HepG2 (cell line): Measurements from ENCODE around the gene LAP3. TPM values are rescaled to one million over a fixed set of nuclear protein-coding genes. Genes with fewer than 3 reads are reported as not detected.

Experiments
- ATAC-seq: fragments of 200-7000 bp; cut with Tn5 transposase; 3 replicates; pipeline ENCODE4 v1.9.1; 2020; ENCODE audit warnings: mild to moderate bottlenecking, moderate library complexity
- BruUV-seq: library from RNA; stranded (reverse); fragments of 400-500 nt; replicated peaks from 2 replicates; lab custom pipeline; 2021; lab: Mats Ljungman, UMichigan
- CTCF ChIA-PET: fragments of 300-600 bp; formaldehyde crosslinking; extraction: SDS; loops from one replicate; lab custom pipeline; 2021; ENCODE audit warnings: low total read pairs, inconsistent platforms, low intra/inter-chr PET ratio; lab: Yijun Ruan, JAX
- POLR2A ChIA-PET: fragments of 350-600 bp; sonication (Branson Sonifier 250); formaldehyde crosslinking; loops from one replicate; lab custom pipeline; 2020; ENCODE audit warnings: antibody characterized with exemption, inconsistent platforms; lab: Yijun Ruan, JAX
- DNase-seq: peaks from one replicate; pipeline ENCODE4 v3.0.0-alpha.2; 2015; ENCODE audit warnings: low spot score
- FAIRE-seq: peaks from 3 replicates; lab custom pipeline; 2011; peaks lifted over from hg19 to GRCh38; lab: Jason Lieb, UNC
- H2AFZ ChIP-seq: one replicate; pipeline ENCODE4 v1.6.1; 2011; ENCODE audit warnings: low read length, inconsistent platforms
- H3K27ac ChIP-seq: fragments of 300-600 bp; 3 replicates; pipeline ENCODE4 v1.8.0; 2011; ENCODE audit warnings: mixed run types, mild to moderate bottlenecking, mixed read lengths, low read length, inconsistent platforms; ENCODE audit not compliant: insufficient read depth; ENCODE audit errors: extremely low read length
- H3K27me3 ChIP-seq, 2 experiments: fragments of 200-600 bp in 1 of 2; 2 replicates in 1 of 2; 3 replicates in 1 of 2; pipeline versions ENCODE4 v1.6.0 to v1.8.0; 2011; ENCODE audit warnings: low read length in 2 of 2, mild to moderate bottlenecking in 2 of 2, moderate library complexity in 2 of 2, inconsistent platforms in 1 of 2; ENCODE audit not compliant: insufficient read depth in 2 of 2, control insufficient read depth in 1 of 2
- H3K36me3 ChIP-seq, 2 experiments: fragments of 200-600 bp in 1 of 2; replicated peaks in 1 of 2; 2 replicates in 1 of 2; 3 replicates in 1 of 2; pipeline versions ENCODE4 v1.5.1 to v1.8.0; 2011; ENCODE audit warnings: low read length in 2 of 2, inconsistent platforms in 1 of 2; ENCODE audit not compliant: insufficient read depth in 2 of 2, control insufficient read depth in 1 of 2
- H3K4me1 ChIP-seq: 2 replicates; pipeline ENCODE4 v1.5.1; 2012; ENCODE audit warnings: low read length, inconsistent platforms; ENCODE audit not compliant: insufficient read depth
- H3K4me2 ChIP-seq: 2 replicates; pipeline ENCODE4 v1.6.0; 2011; ENCODE audit warnings: low read depth, low read length, inconsistent platforms
- H3K4me3 ChIP-seq, 3 experiments: fragments of 200-600 bp in 1 of 3; sonication (generic), shearing (Covaris generic) in 1 of 3; replicated peaks in 1 of 3; 2 replicates each; pipeline ENCODE4 v1.5.1; 2011 to 2016; ENCODE audit warnings: low read length in 3 of 3, inconsistent platforms in 2 of 3, low read depth in 2 of 3, mild to moderate bottlenecking in 2 of 3, control low read depth in 1 of 3, mixed read lengths in 1 of 3; ENCODE audit not compliant: insufficient read depth in 1 of 3
- H3K79me2 ChIP-seq: one replicate; pipeline ENCODE4 v1.6.1; 2011; ENCODE audit warnings: low read length, inconsistent platforms; ENCODE audit not compliant: insufficient read depth
- H3K9ac ChIP-seq: 2 replicates; pipeline ENCODE4 v1.6.0; 2011; ENCODE audit warnings: mild to moderate bottlenecking, low read depth, low read length, inconsistent platforms; ENCODE audit not compliant: insufficient read depth
- H3K9me3 ChIP-seq: 2 replicates; pipeline ENCODE4 v1.5.1; 2012; ENCODE audit warnings: mild to moderate bottlenecking, low read length
- H4K20me1 ChIP-seq: 2 replicates; pipeline ENCODE4 v1.6.0; 2011; ENCODE audit warnings: inconsistent platforms, mild to moderate bottlenecking, low read length, moderate library complexity; ENCODE audit not compliant: insufficient read depth
- HNF4A ChIP-seq: sonication (generic); formaldehyde crosslinking; IDR thresholded peaks from 2 replicates; pipeline ENCODE4 v1.4.0; 2020; ENCODE audit warnings: missing genetic modification reagents
- HNRNPK ChIP-seq: fragments of 200-400 bp; formaldehyde crosslinking; IDR thresholded peaks from 2 replicates; pipeline ENCODE4 v1.6.1; 2018; ENCODE audit warnings: low read length, low read depth, moderate library complexity, mild to moderate bottlenecking; ENCODE audit not compliant: poor library complexity, severe bottlenecking
- IRF2 ChIP-seq: IDR thresholded peaks from 2 replicates; pipeline ENCODE4 v1.6.1; 2018; ENCODE audit warnings: missing genetic modification reagents, missing compliant biosample characterization
- KDM3A ChIP-seq: IDR thresholded peaks from 2 replicates; pipeline ENCODE4 v1.6.1; 2018; ENCODE audit warnings: low read depth, missing compliant biosample characterization
- MAFF ChIP-seq: IDR thresholded peaks from 2 replicates; pipeline ENCODE4 v1.6.1; 2011; ENCODE audit warnings: low read depth, low read length, improper control_type of control experiment
- MAFG ChIP-seq: sonication (generic); formaldehyde crosslinking; IDR thresholded peaks from 2 replicates; pipeline ENCODE4 v1.5.1; 2020; ENCODE audit warnings: mild to moderate bottlenecking, missing genetic modification reagents
- MAFK ChIP-seq, 2 experiments: IDR thresholded peaks in 1 of 2; conservative IDR thresholded peaks in 1 of 2; 2 replicates each; pipeline ENCODE4 v1.6.1; 2011; ENCODE audit warnings: improper control_type of control experiment in 2 of 2, low read length in 2 of 2
- NFE2L2 ChIP-seq: fragments of 150-350 bp; IDR thresholded peaks from 2 replicates; pipeline ENCODE4 v1.6.1; 2014; ENCODE audit warnings: low read length
- PREB ChIP-seq: sonication (generic); formaldehyde crosslinking; IDR thresholded peaks from 2 replicates; pipeline ENCODE4 v1.4.0; 2020; ENCODE audit warnings: missing genetic modification reagents
- RFX1 ChIP-seq: fragments of 450-650 bp; IDR thresholded peaks from 2 replicates; pipeline ENCODE4 v1.6.1; 2017
- RNF219 ChIP-seq: sonication (generic); formaldehyde crosslinking; IDR thresholded peaks from 2 replicates; pipeline ENCODE4 v1.5.0; 2020; ENCODE audit warnings: mild to moderate bottlenecking, missing genetic modification reagents
- ZNF18 ChIP-seq: sonication (generic); formaldehyde crosslinking; IDR thresholded peaks from 2 replicates; pipeline ENCODE4 v1.8.0; 2022; ENCODE audit warnings: mild to moderate bottlenecking, missing genetic modification reagents; ENCODE audit not compliant: insufficient replicate concordance
- ZNF292 ChIP-seq: sonication (generic); formaldehyde crosslinking; IDR thresholded peaks from 2 replicates; pipeline ENCODE4 v1.8.1; 2022; ENCODE audit warnings: mild to moderate bottlenecking, low read depth, missing genetic modification reagents, borderline replicate concordance
- ZNF83 ChIP-seq: sonication (generic); formaldehyde crosslinking; IDR thresholded peaks from 2 replicates; pipeline ENCODE4 v1.4.0; 2020; ENCODE audit warnings: missing genetic modification reagents, mild to moderate bottlenecking, borderline replicate concordance
- WGBS: methylation state at CpG from one replicate; pipeline ENCODE4 v1.1.6; 2017; ENCODE audit warnings: low lambda C conversion rate; 5-methylcytosine and 5-hydroxymethylcytosine counted together
- in situ Hi-C: cut with HindIII; loops from 2 replicates; pipeline ENCODE4 v1.10.0; 2017; ENCODE audit warnings: low pct_unique_long_range_greater_than_20kb; ENCODE audit not compliant: extremely low pct_ligation_motif_present
- intact Hi-C: fragments of 100-400 bp; cut with micrococcal nuclease; formaldehyde crosslinking; loops from one replicate; pipeline ENCODE4 v1.10.0; 2022; ENCODE audit not compliant: unreplicated experiment
- polyA plus RNA-seq, 8 experiments: library from polyadenylated mRNA; depleted of rRNA in 3 of 8; stranded (reverse) in 7 of 8; unstranded in 1 of 8; fragments of >200 nt; fragmentation: Illumina TruSeq in 4 of 8; extraction: Trizol in 4 of 8; gene quantifications; 2 replicates each; pipeline versions ENCODE4 v1.2.1 to v1.2.3, GENCODE V29; 2011 to 2016; ENCODE audit warnings: low read depth in 4 of 8, missing spikeins in 1 of 8, mixed read lengths in 1 of 8; ENCODE audit not compliant: insufficient read depth in 1 of 8
- total RNA-seq, 5 experiments: library from RNA; depleted of rRNA; stranded (reverse); fragments of >200 nt; fragmentation: Illumina TruSeq; extraction: Trizol; gene quantifications; 2 replicates each; pipeline ENCODE4 v1.2.3, GENCODE V29; 2016; ENCODE audit warnings: low read depth in 1 of 5

Gene LAP3
- total and polyA plus RNA-seq, 2 of the 13 experiments (the other 11 are each of a cell fraction or from before 2014, with no cell fraction given), result 106 to 125 TPM

GRCh38 chr4:17534705-17535104, 42.3 kb upstream of the LAP3 start:
- WGBS, result 96% methylated on average over 4 of the region's 4 CpGs
- DNase-seq (no peak), ATAC-seq (no peak)
- BruUV-seq, result no TSS peak
- no peak overlapping the region for H3K9ac ChIP-seq
- TF ChIP-seq HNF4A (CRISPR knock-in tag) (no peak), ZNF83 (no peak), KDM3A (no peak), RFX1 (no peak)
- TF ChIP-seq, all 625 proteins: peak for 0
- H3K4me3 ChIP-seq, result no peak overlapping the region
- ChIA-PET CTCF (no interaction called here), POLR2A (interaction anchor here (1.3 kb wide), 1 partner anchor 42 kb away, joined by 3 read pairs; the partner anchor contains the start of gene LAP3)
- no peak overlapping the region for H2AFZ ChIP-seq
- in situ Hi-C loops, result no loop called here
- H3K4me1 ChIP-seq, result peaks cover 44% of the 10 kb centered on the region
- no peaks in the 10 kb centered on the region for H3K79me2 ChIP-seq
- no peaks in the 10 kb centered on the region for H3K36me3 ChIP-seq
- FAIRE-seq, result no peak
- H3K9me3 ChIP-seq, result no peaks in the 10 kb centered on the region
- no peaks in the 10 kb centered on the region for H3K27me3 ChIP-seq
- intact Hi-C loops, result no loop called here
- no peak overlapping the region for H3K4me2 ChIP-seq
- no peaks in the 10 kb centered on the region for H4K20me1 ChIP-seq
- H3K27ac ChIP-seq, result no peak overlapping the region

GRCh38 chr4:17535242-17535641, 41.8 kb upstream of the LAP3 start:
- in situ Hi-C loops, result no loop called here
- WGBS, result 48% methylated on average over 4 of the region's 4 CpGs
- TF ChIP-seq MAFK (conservative IDR thresholded peaks at IDR 0.05 in 1 of 2, IDR thresholded peaks at IDR 0.05 in 1 of 2; ENCODE audit: low read length in 2 of 2), result peak; percentile 90
- peak; percentile 85 for TF ChIP-seq MAFF
- TF ChIP-seq RNF219 (CRISPR knock-in tag), result no peak
- no peak for TF ChIP-seq HNRNPK
- TF ChIP-seq PREB (CRISPR knock-in tag), result no peak
- no peak for TF ChIP-seq ZNF18
- TF ChIP-seq ZNF292 (CRISPR knock-in tag), result no peak
- TF ChIP-seq IRF2 (CRISPR knock-in tag), result no peak
- TF ChIP-seq NFE2L2, result peak; percentile 90
- 0 out of 2 replicates have a peak, but pooled peaks have one; percentile 52 for TF ChIP-seq MAFG

More at GRCh38 chr4:17535242-17535641, 41.8 kb upstream of the LAP3 start:
- intact Hi-C loops, result no loop called here
- H4K20me1 ChIP-seq, result no peaks in the 10 kb centered on the region
- peak overlapping the region; percentile 13 for H2AFZ ChIP-seq
- H3K79me2 ChIP-seq, result no peaks in the 10 kb centered on the region
- no peak overlapping the region for H3K4me3 ChIP-seq
- H3K27ac ChIP-seq, result no peak overlapping the region
- no TSS peak for BruUV-seq
- CTCF ChIA-PET, result no interaction called here
- FAIRE-seq, result no peak
- no peak overlapping the region for H3K9ac ChIP-seq
- DNase-seq, result no peak
- no peak overlapping the region for H3K4me2 ChIP-seq
- H3K36me3 ChIP-seq, result no peaks in the 10 kb centered on the region
- peaks cover 38% of the 10 kb centered on the region for H3K4me1 ChIP-seq
- H3K9me3 ChIP-seq, result no peaks in the 10 kb centered on the region
- no peaks in the 10 kb centered on the region for H3K27me3 ChIP-seq
- no peak for ATAC-seq
- POLR2A ChIA-PET, result interaction anchor here (0.7 to 1.3 kb wide), 4 partner anchors 9 to 79 kb away, joined by 3 to 4 read pairs (median 4); partner anchors contain the start of genes LAP3 and MED28
